ENCODE measurements around the gene RFTN1. TPM values are rescaled to one million over a fixed set of nuclear protein-coding genes. Genes with fewer than 3 reads are reported as not detected.

RFTN1 gene
- total RNA-seq, 4 donors from 2014 or later = 32.0 to 187 (median 47.6) TPM

DNA sequence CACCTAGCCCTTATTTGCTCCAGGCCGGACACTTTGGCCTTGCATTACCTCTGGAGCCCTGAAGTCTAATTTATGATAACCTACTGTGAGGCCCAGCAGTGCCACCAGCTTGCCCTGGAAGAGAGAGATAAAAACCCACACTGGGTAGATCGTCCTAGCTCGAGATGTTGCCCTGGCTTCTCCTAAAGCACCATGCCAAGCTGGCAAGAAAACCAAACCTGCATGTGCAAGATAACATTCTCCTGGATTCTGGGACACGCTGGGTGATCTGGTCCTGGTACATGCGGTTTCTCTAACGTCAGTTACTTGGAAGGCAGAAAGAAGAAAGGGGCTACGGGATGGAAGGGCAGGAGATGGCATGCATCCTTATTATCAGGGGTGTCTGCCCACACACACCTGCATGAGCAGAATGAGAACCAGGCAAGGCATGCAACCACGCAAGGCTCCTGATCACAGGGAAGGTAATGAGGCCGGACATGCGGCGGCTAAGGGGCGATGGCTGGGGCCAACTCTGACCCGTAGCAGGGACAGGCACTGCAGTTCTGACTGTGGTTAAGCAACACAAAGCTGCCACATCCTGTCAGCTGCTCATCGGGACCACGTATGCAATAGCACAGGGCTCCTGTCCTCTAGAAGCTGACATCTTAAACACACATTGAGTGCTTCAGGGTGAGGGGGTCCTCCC is 175.5 kb downstream of the RFTN1 start:
- Histone ChIP-seq H3K4me3 (no peak overlapping the region), H3K9me3 (no peaks in the 10 kb centered on the region), H3K4me1 (no peaks in the 10 kb centered on the region), H3K27me3 (no peaks in the 10 kb centered on the region), H3K36me3 (no peaks in the 10 kb centered on the region), H3K27ac (no peak overlapping the region)
- no peak for DNase-seq
- TF ChIP-seq POLR2A (IDR thresholded peaks at IDR 0.05) = no peak
- TF ChIP-seq, protein P1, sequence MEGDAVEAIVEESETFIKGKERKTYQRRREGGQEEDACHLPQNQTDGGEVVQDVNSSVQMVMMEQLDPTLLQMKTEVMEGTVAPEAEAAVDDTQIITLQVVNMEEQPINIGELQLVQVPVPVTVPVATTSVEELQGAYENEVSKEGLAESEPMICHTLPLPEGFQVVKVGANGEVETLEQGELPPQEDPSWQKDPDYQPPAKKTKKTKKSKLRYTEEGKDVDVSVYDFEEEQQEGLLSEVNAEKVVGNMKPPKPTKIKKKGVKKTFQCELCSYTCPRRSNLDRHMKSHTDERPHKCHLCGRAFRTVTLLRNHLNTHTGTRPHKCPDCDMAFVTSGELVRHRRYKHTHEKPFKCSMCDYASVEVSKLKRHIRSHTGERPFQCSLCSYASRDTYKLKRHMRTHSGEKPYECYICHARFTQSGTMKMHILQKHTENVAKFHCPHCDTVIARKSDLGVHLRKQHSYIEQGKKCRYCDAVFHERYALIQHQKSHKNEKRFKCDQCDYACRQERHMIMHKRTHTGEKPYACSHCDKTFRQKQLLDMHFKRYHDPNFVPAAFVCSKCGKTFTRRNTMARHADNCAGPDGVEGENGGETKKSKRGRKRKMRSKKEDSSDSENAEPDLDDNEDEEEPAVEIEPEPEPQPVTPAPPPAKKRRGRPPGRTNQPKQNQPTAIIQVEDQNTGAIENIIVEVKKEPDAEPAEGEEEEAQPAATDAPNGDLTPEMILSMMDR (IDR thresholded peaks at IDR 0.05) = no peak
- intact Hi-C loops (cut with DNase I; ENCODE audit: low total_unique reads) = no loop called here

- no peak overlapping the region for H3K4me3 ChIP-seq
- no peaks in the 10 kb centered on the region for H3K9me3 ChIP-seq
- no peak overlapping the region for H3K27ac ChIP-seq
- intact Hi-C loops (cut with DNase I; ENCODE audit: low total_unique reads) = no loop called here
- TF ChIP-seq, protein P1 (IDR thresholded peaks at IDR 0.05) = no peak
- no peak for TF ChIP-seq POLR2A (IDR thresholded peaks at IDR 0.05)
- no peak for DNase-seq
- no peaks in the 10 kb centered on the region for H3K36me3 ChIP-seq
- no peaks in the 10 kb centered on the region for H3K27me3 ChIP-seq
- H3K4me1 ChIP-seq = no peaks in the 10 kb centered on the region
These were observed 176.7 kb downstream of the RFTN1 start for GRCh38 chr3:16336825-16337224.

GRCh38 chr3:16335772-16336645 is 177.5 kb downstream of the RFTN1 start:
- H3K27ac ChIP-seq = no peak overlapping the region
- H3K9me3 ChIP-seq = no peaks in the 10 kb centered on the region
- H3K36me3 ChIP-seq = no peaks in the 10 kb centered on the region
- no peaks in the 10 kb centered on the region for H3K27me3 ChIP-seq
- H3K4me3 ChIP-seq = no peak overlapping the region
- no peaks in the 10 kb centered on the region for H3K4me1 ChIP-seq
- TF ChIP-seq POLR2A (IDR thresholded peaks at IDR 0.05) = no peak
- TF ChIP-seq, protein P1 (IDR thresholded peaks at IDR 0.05) = no peak
- DNase-seq = no peak
- intact Hi-C loops (cut with DNase I; ENCODE audit: low total_unique reads) = no loop called here

GRCh38 chr3:16335333-16335732 is 178.2 kb downstream of the RFTN1 start:
- no peaks in the 10 kb centered on the region for H3K9me3 ChIP-seq
- no peak for TF ChIP-seq POLR2A (IDR thresholded peaks at IDR 0.05)
- TF ChIP-seq, protein P1 (IDR thresholded peaks at IDR 0.05) = no peak
- no peaks in the 10 kb centered on the region for H3K4me1 ChIP-seq
- no peak overlapping the region for H3K4me3 ChIP-seq
- H3K27ac ChIP-seq = no peak overlapping the region
- no peaks in the 10 kb centered on the region for H3K27me3 ChIP-seq
- no peak for DNase-seq
- intact Hi-C loops (cut with DNase I; ENCODE audit: low total_unique reads) = no loop called here
- no peaks in the 10 kb centered on the region for H3K36me3 ChIP-seq

- Histone ChIP-seq H3K4me1 (no peaks in the 10 kb centered on the region), H3K9me3 (no peaks in the 10 kb centered on the region), H3K36me3 (no peaks in the 10 kb centered on the region), H3K27ac (no peak overlapping the region), H3K4me3 (no peak overlapping the region), H3K27me3 (no peaks in the 10 kb centered on the region)
- intact Hi-C loops (cut with DNase I; ENCODE audit: low total_unique reads) = no loop called here
- DNase-seq = no peak
- TF ChIP-seq POLR2A (IDR thresholded peaks at IDR 0.05) = no peak
- TF ChIP-seq, protein P1 (IDR thresholded peaks at IDR 0.05) = no peak
These were observed 178.6 kb downstream of the RFTN1 start for GRCh38 chr3:16334909-16335308.

Data from uterus (tissue), 4 donors.